NCI-H2171 treated with DMSO at 0.1 percent for 48 hours (cell line): ENCODE results near the gene GCSAML.

Experiments used
- DNase-seq: peaks from one replicate; lab custom pipeline; 2025; lab: John Stamatoyannopoulos, UW

The GCSAML gene

GRCh38 chr1:247574664-247575063 is 25.7 kb downstream of the GCSAML start:
- DNase-seq: no peak

- peak; percentile 8 for DNase-seq
Observed at GRCh38 chr1:247576514-247576913, 27.6 kb downstream of the GCSAML start.

- DNase-seq: no peak
Observed at GRCh38 chr1:247578946-247579460, 30.1 kb downstream of the GCSAML start.

DNA sequence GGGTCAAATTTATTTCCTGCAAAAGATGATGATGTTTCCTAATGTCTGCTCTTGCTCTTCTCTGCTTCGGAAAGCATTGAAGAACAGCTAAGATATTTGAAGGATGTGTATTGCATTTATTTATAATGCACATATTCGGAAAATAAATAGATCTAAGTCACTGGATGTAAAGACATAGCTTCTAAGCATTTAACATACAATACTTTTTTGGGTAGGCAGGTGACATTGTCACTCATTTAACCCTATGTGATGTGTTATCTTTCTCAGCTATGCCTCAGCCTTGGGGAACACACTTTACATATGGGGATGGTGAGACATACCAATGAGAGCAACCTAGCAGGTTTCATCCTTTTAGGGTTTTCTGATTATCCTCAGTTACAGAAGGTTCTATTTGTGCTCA is 39.1 kb downstream of the GCSAML start, which contains the start of gene OR2G2:
OR2G2 (plus strand) TSS at position 301 of the 400 bp plus-strand sequence; CDS start at position 301, 0 bp downstream.
- no peak for DNase-seq

DNA sequence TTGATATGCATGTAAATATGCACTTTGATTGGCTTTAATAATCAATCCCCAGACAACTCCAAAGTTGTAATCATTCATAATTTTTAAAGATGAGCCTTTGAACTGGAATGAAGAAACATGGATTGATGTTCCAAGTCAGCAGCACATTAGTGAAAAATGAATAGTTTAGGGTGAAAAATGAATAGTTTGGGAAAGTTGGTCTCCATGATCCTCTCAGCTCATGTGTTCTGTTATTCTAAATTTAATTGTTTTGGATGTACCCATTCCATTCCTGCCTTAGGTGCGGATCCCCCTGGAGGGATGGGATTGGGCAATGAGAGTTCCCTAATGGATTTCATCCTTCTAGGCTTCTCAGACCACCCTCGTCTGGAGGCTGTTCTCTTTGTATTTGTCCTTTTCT is 56.4 kb downstream of the GCSAML start, which contains the start of gene OR2G3:
OR2G3 (plus strand) TSS at position 301 of the 400 bp plus-strand sequence; CDS start at position 301, 0 bp downstream.
- DNase-seq: no peak

- no peak for DNase-seq
Observed at GRCh38 chr1:247613405-247613804, 64.5 kb downstream of the GCSAML start.

- DNase-seq: no peak
Observed at GRCh38 chr1:247614625-247615024, 65.7 kb downstream of the GCSAML start.
